HEK293 (cell line): ENCODE data around the gene LAMB4.

ENCODE experiments used
- CTCF ChIA-PET: fragments of 350-600 bp; formaldehyde crosslinking; extraction: SDS; loops from one replicate; lab custom pipeline; 2021; ENCODE audit warnings: antibody characterized with exemption; lab: Yijun Ruan, JAX
- POLR2A ChIA-PET: fragments of 300-600 bp; formaldehyde crosslinking; extraction: SDS; loops from one replicate; lab custom pipeline; 2020; ENCODE audit warnings: antibody characterized with exemption, inconsistent platforms; lab: Yijun Ruan, JAX
- H3K27ac ChIP-seq: fragments of 200-500 bp; sonication (Bioruptor generic); 2 replicates; pipeline ENCODE4 v1.5.1; 2014; ENCODE audit warnings: low read depth, low read length, control low read depth, inconsistent platforms; ENCODE audit errors: extremely low read depth
- H3K36me3 ChIP-seq, 2 experiments: fragments of 200-500 bp in 1 of 2; sonication (Bioruptor generic) in 1 of 2; 1 replicate in 1 of 2; 2 replicates in 1 of 2; pipeline ENCODE4 v1.5.1; 2014 to 2017; ENCODE audit warnings: inconsistent platforms in 2 of 2, low read length in 2 of 2; ENCODE audit not compliant: control insufficient read depth in 2 of 2, insufficient read depth in 1 of 2
- H3K4me1 ChIP-seq: fragments of 200-500 bp; sonication (Bioruptor generic); 2 replicates; pipeline ENCODE4 v1.5.1; 2014; ENCODE audit warnings: mild to moderate bottlenecking, low read length, inconsistent platforms; ENCODE audit not compliant: control insufficient read depth, insufficient read depth
- H3K4me3 ChIP-seq: 2 replicates; pipeline ENCODE4 v1.5.1; 2011; ENCODE audit warnings: low read depth, mild to moderate bottlenecking, control low read depth, low read length, moderate library complexity
- H3K9me3 ChIP-seq: fragments of 200-500 bp; sonication (Bioruptor generic); 2 replicates; pipeline ENCODE4 v1.5.1; 2014; ENCODE audit warnings: low read depth, low read length, inconsistent platforms; ENCODE audit not compliant: control insufficient read depth, insufficient read depth
- AEBP2 ChIP-seq: fragments of 450-650 bp; formaldehyde crosslinking; IDR thresholded peaks from 2 replicates; pipeline ENCODE4 v1.5.1; 2016; ENCODE audit warnings: missing biosample characterization, missing genetic modification characterization, borderline replicate concordance
- KLF1 ChIP-seq: fragments of 450-650 bp; formaldehyde crosslinking; IDR thresholded peaks from 2 replicates; pipeline ENCODE4 v1.5.1; 2016; ENCODE audit warnings: missing biosample characterization, missing genetic modification characterization
- MYNN ChIP-seq: fragments of 450-650 bp; formaldehyde crosslinking; IDR thresholded peaks from 2 replicates; pipeline ENCODE4 v1.5.1; 2016; ENCODE audit warnings: missing biosample characterization, missing genetic modification characterization, borderline replicate concordance
- PBX3 ChIP-seq: sonication (generic); formaldehyde crosslinking; IDR thresholded peaks from 2 replicates; pipeline ENCODE4 v1.8.1; 2022; ENCODE audit warnings: mild to moderate bottlenecking, moderate library complexity, missing genetic modification reagents
- TSHZ1 ChIP-seq: fragments of 450-650 bp; formaldehyde crosslinking; IDR thresholded peaks from 2 replicates; pipeline ENCODE4 v1.5.1; 2016; ENCODE audit warnings: missing biosample characterization, missing genetic modification characterization, borderline replicate concordance
- ZBTB10 ChIP-seq: fragments of 450-650 bp; formaldehyde crosslinking; IDR thresholded peaks from 2 replicates; pipeline ENCODE4 v1.5.1; 2016; ENCODE audit warnings: missing biosample characterization, missing genetic modification characterization
- ZBTB6 ChIP-seq: fragments of 450-650 bp; formaldehyde crosslinking; IDR thresholded peaks from 2 replicates; pipeline ENCODE4 v1.5.1; 2017; ENCODE audit warnings: missing biosample characterization, missing genetic modification characterization
- ZNF280D ChIP-seq: fragments of 450-650 bp; formaldehyde crosslinking; IDR thresholded peaks from 2 replicates; pipeline ENCODE4 v1.5.1; 2016; ENCODE audit warnings: missing biosample characterization, missing genetic modification characterization
- ZNF362 ChIP-seq: fragments of 450-650 bp; formaldehyde crosslinking; IDR thresholded peaks from 2 replicates; pipeline ENCODE4 v1.5.1; 2016; ENCODE audit warnings: missing biosample characterization, missing genetic modification characterization
- ZNF521 ChIP-seq: fragments of 450-650 bp; formaldehyde crosslinking; IDR thresholded peaks from 2 replicates; pipeline ENCODE4 v1.5.1; 2017; ENCODE audit warnings: missing biosample characterization, mild to moderate bottlenecking, missing genetic modification characterization
- ZNF561 ChIP-seq: fragments of 450-650 bp; IDR thresholded peaks from 2 replicates; pipeline ENCODE4 v1.5.1; 2018; ENCODE audit warnings: missing biosample characterization, missing genetic modification characterization, borderline replicate concordance
- ZNF600 ChIP-seq: fragments of 450-650 bp; formaldehyde crosslinking; IDR thresholded peaks from 2 replicates; pipeline ENCODE4 v1.5.1; 2016; ENCODE audit warnings: missing biosample characterization, missing genetic modification characterization
- ZNF670 ChIP-seq: fragments of 450-650 bp; formaldehyde crosslinking; IDR thresholded peaks from 2 replicates; pipeline ENCODE4 v1.5.1; 2016; ENCODE audit warnings: missing biosample characterization, missing genetic modification characterization, low read depth
- ZSCAN18 ChIP-seq: fragments of 450-650 bp; formaldehyde crosslinking; IDR thresholded peaks from 2 replicates; pipeline ENCODE4 v1.5.1; 2016; ENCODE audit warnings: missing biosample characterization, missing genetic modification characterization
- ZSCAN23 ChIP-seq: fragments of 450-650 bp; formaldehyde crosslinking; IDR thresholded peaks from 2 replicates; pipeline ENCODE4 v1.5.1; 2016; ENCODE audit warnings: missing biosample characterization, missing genetic modification characterization
- ZSCAN5A ChIP-seq: fragments of 450-650 bp; formaldehyde crosslinking; IDR thresholded peaks from 2 replicates; pipeline ENCODE4 v1.5.1; 2016; ENCODE audit warnings: missing biosample characterization, missing genetic modification characterization
- ZXDB ChIP-seq: fragments of 450-650 bp; formaldehyde crosslinking; IDR thresholded peaks from 2 replicates; pipeline ENCODE4 v1.5.1; 2016; ENCODE audit warnings: missing biosample characterization, missing genetic modification characterization

LAMB4 gene

GRCh38 chr7:108108131-108108530 is 22.0 kb downstream of the LAMB4 start (continued):
- TF ChIP-seq ZSCAN5A (tag by site-specific recombination): no peak
- no peak for TF ChIP-seq ZNF561 (tag by site-specific recombination)
- TF ChIP-seq ZNF600: no peak
- TF ChIP-seq ZNF521: no peak
- TF ChIP-seq ZBTB10: no peak
- no peak for TF ChIP-seq KLF1 (tag by site-specific recombination)

- Histone ChIP-seq H3K4me3 (no peak overlapping the region), H3K4me1 (no peaks in the 10 kb centered on the region), H3K27ac (no peak overlapping the region), H3K9me3 (no peaks in the 10 kb centered on the region), H3K36me3 (no peaks in the 10 kb centered on the region)
- no peak for TF ChIP-seq ZSCAN18 (tag by site-specific recombination)
- no peak for TF ChIP-seq ZNF362
- TF ChIP-seq PBX3 (CRISPR knock-in tag): no peak
- TF ChIP-seq TSHZ1 (tag by site-specific recombination): no peak
- no peak for TF ChIP-seq AEBP2
- TF ChIP-seq ZNF280D: no peak
- TF ChIP-seq MYNN (tag by site-specific recombination): no peak
- TF ChIP-seq ZBTB6 (tag by site-specific recombination): no peak
- TF ChIP-seq ZNF670 (tag by site-specific recombination): no peak
- no peak for TF ChIP-seq ZSCAN23 (tag by site-specific recombination)
- no peak for TF ChIP-seq ZXDB (tag by site-specific recombination)
- CTCF ChIA-PET: interaction anchor here (1.1 to 1.8 kb wide), 2 partner anchors 9 to 16 kb away, joined by 3 to 10 read pairs; no protein-coding TSS in a partner anchor
- POLR2A ChIA-PET: no interaction called here
These were observed 25.8 kb downstream of the LAMB4 start for GRCh38 chr7:108104324-108104723.
